PC-3 (cell line): ENCODE data around the gene ANGPTL2.

ENCODE experiments used
- EZH2 ChIP-seq: fragments of 300-600 bp; sonication (generic); IDR thresholded peaks from one replicate; pipeline ENCODE4 v1.6.1; 2017; ENCODE audit warnings: antibody characterized with exemption, mild to moderate bottlenecking, low read length; ENCODE audit not compliant: unreplicated experiment
- TF ChIP-seq, protein P1 (sequence below): fragments of 300-600 bp; sonication (generic); conservative IDR thresholded peaks from 2 replicates; pipeline ENCODE4 v1.5.1; 2017; ENCODE audit warnings: antibody characterized with exemption, low read depth, mild to moderate bottlenecking, low read length

GRCh38 chr9:127148014-127148413 is 25.6 kb upstream of the ANGPTL2 start:
- TF ChIP-seq, protein P1, sequence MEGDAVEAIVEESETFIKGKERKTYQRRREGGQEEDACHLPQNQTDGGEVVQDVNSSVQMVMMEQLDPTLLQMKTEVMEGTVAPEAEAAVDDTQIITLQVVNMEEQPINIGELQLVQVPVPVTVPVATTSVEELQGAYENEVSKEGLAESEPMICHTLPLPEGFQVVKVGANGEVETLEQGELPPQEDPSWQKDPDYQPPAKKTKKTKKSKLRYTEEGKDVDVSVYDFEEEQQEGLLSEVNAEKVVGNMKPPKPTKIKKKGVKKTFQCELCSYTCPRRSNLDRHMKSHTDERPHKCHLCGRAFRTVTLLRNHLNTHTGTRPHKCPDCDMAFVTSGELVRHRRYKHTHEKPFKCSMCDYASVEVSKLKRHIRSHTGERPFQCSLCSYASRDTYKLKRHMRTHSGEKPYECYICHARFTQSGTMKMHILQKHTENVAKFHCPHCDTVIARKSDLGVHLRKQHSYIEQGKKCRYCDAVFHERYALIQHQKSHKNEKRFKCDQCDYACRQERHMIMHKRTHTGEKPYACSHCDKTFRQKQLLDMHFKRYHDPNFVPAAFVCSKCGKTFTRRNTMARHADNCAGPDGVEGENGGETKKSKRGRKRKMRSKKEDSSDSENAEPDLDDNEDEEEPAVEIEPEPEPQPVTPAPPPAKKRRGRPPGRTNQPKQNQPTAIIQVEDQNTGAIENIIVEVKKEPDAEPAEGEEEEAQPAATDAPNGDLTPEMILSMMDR: no peak
- TF ChIP-seq EZH2: no peak
